Neural cell (in vitro differentiated cells): ENCODE results near the gene AMY1A.
"Not testable (repeated sequence)": the region's sequence is repeated elsewhere in the genome, so short reads cannot be mapped to it uniquely, and the experiment has no call there.

Experiments
- CTCF ChIP-seq: fragments of 450-650 bp; IDR thresholded peaks from 2 replicates; pipeline ENCODE4 v1.5.1; 2014; ENCODE audit warnings: antibody characterized with exemption, mild to moderate bottlenecking, moderate library complexity; ENCODE audit not compliant: poor library complexity, severe bottlenecking
- EP300 ChIP-seq: fragments of 450-650 bp; conservative IDR thresholded peaks from 2 replicates; pipeline ENCODE4 v1.6.1; 2014; ENCODE audit warnings: antibody characterized with exemption, mild to moderate bottlenecking, moderate library complexity; ENCODE audit not compliant: poor library complexity, severe bottlenecking
- EZH2 ChIP-seq: fragments of 200-600, 300-800 bp; shearing (Covaris generic), sonication (generic); IDR thresholded peaks from 2 replicates; pipeline ENCODE4 v1.6.1; 2014; ENCODE audit warnings: antibody characterized with exemption, low read length, borderline replicate concordance, mild to moderate bottlenecking; ENCODE audit not compliant: insufficient read depth, poor library complexity, severe bottlenecking
- MXI1 ChIP-seq: fragments of 450-650 bp; conservative IDR thresholded peaks from 2 replicates; pipeline ENCODE4 v1.6.1; 2014; ENCODE audit warnings: antibody characterized with exemption, mild to moderate bottlenecking; ENCODE audit not compliant: poor library complexity, severe bottlenecking
- POLR2AphosphoS5 ChIP-seq: IDR thresholded peaks from 2 replicates; pipeline ENCODE4 v1.6.1; 2012
- SMC3 ChIP-seq: fragments of 450-650 bp; conservative IDR thresholded peaks from 2 replicates; pipeline ENCODE4 v1.6.1; 2014; ENCODE audit warnings: antibody characterized with exemption, mild to moderate bottlenecking, moderate library complexity; ENCODE audit not compliant: poor library complexity
- TF ChIP-seq, protein P1 (sequence below): IDR thresholded peaks from 2 replicates; pipeline ENCODE4 v1.6.1; 2012; ENCODE audit warnings: borderline replicate concordance

GRCh38 chr1:103627436-103627835 is 28.1 kb upstream of the AMY1A start:
- not testable (repeated sequence) for TF ChIP-seq CTCF, EZH2, SMC3, EP300, MXI1, POLR2AphosphoS5
- TF ChIP-seq, protein P1, sequence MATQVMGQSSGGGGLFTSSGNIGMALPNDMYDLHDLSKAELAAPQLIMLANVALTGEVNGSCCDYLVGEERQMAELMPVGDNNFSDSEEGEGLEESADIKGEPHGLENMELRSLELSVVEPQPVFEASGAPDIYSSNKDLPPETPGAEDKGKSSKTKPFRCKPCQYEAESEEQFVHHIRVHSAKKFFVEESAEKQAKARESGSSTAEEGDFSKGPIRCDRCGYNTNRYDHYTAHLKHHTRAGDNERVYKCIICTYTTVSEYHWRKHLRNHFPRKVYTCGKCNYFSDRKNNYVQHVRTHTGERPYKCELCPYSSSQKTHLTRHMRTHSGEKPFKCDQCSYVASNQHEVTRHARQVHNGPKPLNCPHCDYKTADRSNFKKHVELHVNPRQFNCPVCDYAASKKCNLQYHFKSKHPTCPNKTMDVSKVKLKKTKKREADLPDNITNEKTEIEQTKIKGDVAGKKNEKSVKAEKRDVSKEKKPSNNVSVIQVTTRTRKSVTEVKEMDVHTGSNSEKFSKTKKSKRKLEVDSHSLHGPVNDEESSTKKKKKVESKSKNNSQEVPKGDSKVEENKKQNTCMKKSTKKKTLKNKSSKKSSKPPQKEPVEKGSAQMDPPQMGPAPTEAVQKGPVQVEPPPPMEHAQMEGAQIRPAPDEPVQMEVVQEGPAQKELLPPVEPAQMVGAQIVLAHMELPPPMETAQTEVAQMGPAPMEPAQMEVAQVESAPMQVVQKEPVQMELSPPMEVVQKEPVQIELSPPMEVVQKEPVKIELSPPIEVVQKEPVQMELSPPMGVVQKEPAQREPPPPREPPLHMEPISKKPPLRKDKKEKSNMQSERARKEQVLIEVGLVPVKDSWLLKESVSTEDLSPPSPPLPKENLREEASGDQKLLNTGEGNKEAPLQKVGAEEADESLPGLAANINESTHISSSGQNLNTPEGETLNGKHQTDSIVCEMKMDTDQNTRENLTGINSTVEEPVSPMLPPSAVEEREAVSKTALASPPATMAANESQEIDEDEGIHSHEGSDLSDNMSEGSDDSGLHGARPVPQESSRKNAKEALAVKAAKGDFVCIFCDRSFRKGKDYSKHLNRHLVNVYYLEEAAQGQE: not testable (repeated sequence)
